Measurements from ENCODE around the gene MBNL3. TPM values are rescaled to one million over a fixed set of nuclear protein-coding genes. Genes with fewer than 3 reads are reported as not detected.

MBNL3 gene
- total and polyA plus RNA-seq, 2 donors, result 2.9 to 11.3 TPM

DNA sequence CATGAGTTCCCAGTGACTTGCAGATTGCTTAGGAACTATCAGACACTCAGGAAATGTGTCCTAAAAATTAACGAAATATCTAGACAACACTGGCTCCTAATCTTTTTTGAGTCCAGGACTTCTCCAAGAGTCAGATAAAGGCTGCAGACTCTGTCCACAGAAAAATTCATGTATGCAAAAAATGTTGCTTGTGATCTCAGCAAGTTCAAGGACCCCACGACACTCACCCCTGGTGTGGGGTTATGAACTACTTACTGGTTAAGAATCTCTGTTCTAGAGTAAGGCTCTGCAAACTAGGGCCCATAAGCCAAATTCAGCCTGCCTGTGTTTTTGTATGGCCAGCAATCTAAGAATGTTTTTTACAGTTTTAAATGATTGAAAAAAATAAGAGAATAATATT, 93.2 kb downstream of the MBNL3 start:
- H3K9me3 ChIP-seq (ENCODE audit: control insufficient read depth in 2 of 2, insufficient read depth in 1 of 2, low read length in 1 of 2), result no peaks in the 10 kb centered on the region
- DNase-seq (ENCODE audit: low read depth in 6 of 9, low spot score in 9 of 9), result no peak
- 99% methylated on average over 2 of the region's 2 CpGs for WGBS
- no peak overlapping the region for H3K27ac ChIP-seq (ENCODE audit: low read depth in 1 of 2, low read length in 1 of 2)
- no peaks in the 10 kb centered on the region for H3K27me3 ChIP-seq (ENCODE audit: control insufficient read depth in 2 of 2, insufficient read depth in 1 of 2, low read length in 1 of 2)
- no peak overlapping the region for H3K4me3 ChIP-seq (ENCODE audit: low read length in 2 of 2)
- H3K36me3 ChIP-seq (ENCODE audit: control insufficient read depth in 2 of 2, insufficient read depth in 2 of 2, low read length in 1 of 2), result peaks cover 0 to 12% of the 10 kb centered on the region in 2 donors
- H3K4me1 ChIP-seq (ENCODE audit: control insufficient read depth in 2 of 2, insufficient read depth in 2 of 2, low read length in 2 of 2), result no peaks in the 10 kb centered on the region

- H3K27ac ChIP-seq (ENCODE audit: low read depth in 1 of 2, low read length in 1 of 2), result no peak overlapping the region
- WGBS, result 96% methylated on average over 1 of the region's 1 CpG
- H3K36me3 ChIP-seq (ENCODE audit: control insufficient read depth in 2 of 2, insufficient read depth in 2 of 2, low read length in 1 of 2), result peaks cover 0 to 13% of the 10 kb centered on the region in 2 donors
- no peaks in the 10 kb centered on the region for H3K4me1 ChIP-seq (ENCODE audit: control insufficient read depth in 2 of 2, insufficient read depth in 2 of 2, low read length in 2 of 2)
- H3K9me3 ChIP-seq (ENCODE audit: control insufficient read depth in 2 of 2, insufficient read depth in 1 of 2, low read length in 1 of 2), result no peaks in the 10 kb centered on the region
- no peak overlapping the region for H3K4me3 ChIP-seq (ENCODE audit: low read length in 2 of 2)
- DNase-seq (ENCODE audit: low read depth in 6 of 9, low spot score in 9 of 9), result no peak
- H3K27me3 ChIP-seq (ENCODE audit: control insufficient read depth in 2 of 2, insufficient read depth in 1 of 2, low read length in 1 of 2), result no peaks in the 10 kb centered on the region
Measured at GRCh38 chrX:132395026-132395425, 93.8 kb downstream of the MBNL3 start.

DNA sequence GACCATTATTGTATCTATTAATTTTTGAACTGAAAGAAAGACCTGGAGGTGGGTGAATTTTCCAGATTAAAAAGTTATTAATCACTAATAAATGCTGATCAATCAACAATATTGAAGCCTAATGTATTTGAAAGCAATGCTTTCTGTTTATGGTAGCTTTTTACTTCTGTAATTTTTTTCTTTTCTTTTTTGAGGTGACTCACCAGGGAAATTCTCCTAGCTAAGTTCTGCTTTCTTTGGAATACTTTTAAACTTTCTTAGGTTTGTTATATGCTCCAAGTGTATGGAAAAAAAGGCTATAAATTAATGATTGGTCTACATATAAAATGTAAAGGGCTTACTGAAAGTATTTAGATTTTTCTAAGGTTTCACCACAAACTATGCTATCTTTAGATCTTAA, 94.2 kb downstream of the MBNL3 start:
- no peaks in the 10 kb centered on the region for H3K4me1 ChIP-seq (ENCODE audit: control insufficient read depth in 2 of 2, insufficient read depth in 2 of 2, low read length in 2 of 2)
- no peak for DNase-seq (ENCODE audit: low read depth in 6 of 9, low spot score in 9 of 9)
- no peaks in the 10 kb centered on the region for H3K9me3 ChIP-seq (ENCODE audit: control insufficient read depth in 2 of 2, insufficient read depth in 1 of 2, low read length in 1 of 2)
- H3K4me3 ChIP-seq (ENCODE audit: low read length in 2 of 2), result no peak overlapping the region
- H3K27ac ChIP-seq (ENCODE audit: low read depth in 1 of 2, low read length in 1 of 2), result no peak overlapping the region
- H3K36me3 ChIP-seq (ENCODE audit: control insufficient read depth in 2 of 2, insufficient read depth in 2 of 2, low read length in 1 of 2), result peaks cover 0 to 13% of the 10 kb centered on the region in 2 donors
- no peaks in the 10 kb centered on the region for H3K27me3 ChIP-seq (ENCODE audit: control insufficient read depth in 2 of 2, insufficient read depth in 1 of 2, low read length in 1 of 2)

GRCh38 chrX:132393992-132394391, 94.8 kb downstream of the MBNL3 start:
- 98% methylated on average over 4 of the region's 4 CpGs for WGBS

DNA sequence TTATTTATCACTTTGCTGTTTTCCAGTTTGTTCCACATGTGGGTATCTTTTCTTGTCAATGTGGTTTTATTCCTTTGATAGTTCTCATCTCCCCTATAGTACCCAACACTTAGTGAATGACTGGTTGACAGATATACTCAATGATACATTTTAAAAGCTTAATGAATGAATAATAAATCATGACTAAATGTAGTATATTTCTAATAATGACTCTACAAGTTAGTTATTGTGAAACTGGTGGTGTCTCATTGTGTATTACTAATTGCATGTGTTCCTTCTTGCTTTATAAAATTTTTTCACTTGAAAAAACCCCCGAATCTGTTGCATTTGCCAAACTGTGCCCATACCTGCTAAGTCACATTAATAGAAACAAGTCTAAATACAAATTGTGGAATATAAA, 95.4 kb downstream of the MBNL3 start:
- Histone ChIP-seq H3K27ac (ENCODE audit: low read depth in 1 of 2, low read length in 1 of 2) (no peak overlapping the region), H3K4me3 (ENCODE audit: low read length in 2 of 2) (no peak overlapping the region), H3K36me3 (ENCODE audit: control insufficient read depth in 2 of 2, insufficient read depth in 2 of 2, low read length in 1 of 2) (peaks cover 0 to 13% of the 10 kb centered on the region in 2 donors), H3K27me3 (ENCODE audit: control insufficient read depth in 2 of 2, insufficient read depth in 1 of 2, low read length in 1 of 2) (no peaks in the 10 kb centered on the region), H3K4me1 (ENCODE audit: control insufficient read depth in 2 of 2, insufficient read depth in 2 of 2, low read length in 2 of 2) (no peaks in the 10 kb centered on the region), H3K9me3 (ENCODE audit: control insufficient read depth in 2 of 2, insufficient read depth in 1 of 2, low read length in 1 of 2) (no peaks in the 10 kb centered on the region)
- 96% methylated on average over 1 of the region's 1 CpG for WGBS
- DNase-seq (ENCODE audit: low read depth in 6 of 9, low spot score in 9 of 9), result no peak

More at GRCh38 chrX:132393992-132394391, 94.8 kb downstream of the MBNL3 start:
- DNase-seq (ENCODE audit: low read depth in 6 of 9, low spot score in 9 of 9), result no peak
- Histone ChIP-seq H3K36me3 (ENCODE audit: control insufficient read depth in 2 of 2, insufficient read depth in 2 of 2, low read length in 1 of 2) (peaks cover 0 to 13% of the 10 kb centered on the region in 2 donors), H3K27ac (ENCODE audit: low read depth in 1 of 2, low read length in 1 of 2) (no peak overlapping the region), H3K4me3 (ENCODE audit: low read length in 2 of 2) (no peak overlapping the region), H3K27me3 (ENCODE audit: control insufficient read depth in 2 of 2, insufficient read depth in 1 of 2, low read length in 1 of 2) (no peaks in the 10 kb centered on the region), H3K9me3 (ENCODE audit: control insufficient read depth in 2 of 2, insufficient read depth in 1 of 2, low read length in 1 of 2) (no peaks in the 10 kb centered on the region), H3K4me1 (ENCODE audit: control insufficient read depth in 2 of 2, insufficient read depth in 2 of 2, low read length in 2 of 2) (no peaks in the 10 kb centered on the region)

DNA sequence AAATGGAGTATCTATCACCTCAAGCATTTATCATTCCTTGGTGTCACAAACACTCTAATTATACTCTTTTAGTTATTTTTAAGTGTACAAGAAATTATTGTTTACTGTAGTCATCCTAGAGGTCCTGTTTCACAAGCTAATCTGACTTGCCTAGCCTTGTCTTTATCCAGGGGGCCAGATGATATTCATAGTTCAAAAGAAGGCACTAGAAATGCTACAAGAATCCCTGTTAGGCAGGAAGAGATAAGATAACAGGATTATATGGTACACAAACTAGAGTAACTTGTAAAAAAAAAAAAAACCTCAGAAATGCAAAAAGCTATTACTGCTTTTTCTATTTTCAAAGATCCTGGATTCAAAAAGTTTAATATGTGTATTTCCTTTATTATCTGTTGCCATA, 95.8 kb downstream of the MBNL3 start:
- DNase-seq (ENCODE audit: low read depth in 6 of 9, low spot score in 9 of 9), result no peak
- Histone ChIP-seq H3K27ac (ENCODE audit: low read depth in 1 of 2, low read length in 1 of 2) (no peak overlapping the region), H3K27me3 (ENCODE audit: control insufficient read depth in 2 of 2, insufficient read depth in 1 of 2, low read length in 1 of 2) (no peaks in the 10 kb centered on the region), H3K4me3 (ENCODE audit: low read length in 2 of 2) (no peak overlapping the region), H3K4me1 (ENCODE audit: control insufficient read depth in 2 of 2, insufficient read depth in 2 of 2, low read length in 2 of 2) (no peaks in the 10 kb centered on the region), H3K9me3 (ENCODE audit: control insufficient read depth in 2 of 2, insufficient read depth in 1 of 2, low read length in 1 of 2) (no peaks in the 10 kb centered on the region), H3K36me3 (ENCODE audit: control insufficient read depth in 2 of 2, insufficient read depth in 2 of 2, low read length in 1 of 2) (peaks cover 0 to 13% of the 10 kb centered on the region in 2 donors)

GRCh38 chrX:132390792-132391191, 98.0 kb downstream of the MBNL3 start:
- Histone ChIP-seq H3K4me3 (ENCODE audit: low read length in 2 of 2) (no peak overlapping the region), H3K4me1 (ENCODE audit: control insufficient read depth in 2 of 2, insufficient read depth in 2 of 2, low read length in 2 of 2) (no peaks in the 10 kb centered on the region), H3K9me3 (ENCODE audit: control insufficient read depth in 2 of 2, insufficient read depth in 1 of 2, low read length in 1 of 2) (no peaks in the 10 kb centered on the region), H3K27ac (ENCODE audit: low read depth in 1 of 2, low read length in 1 of 2) (no peak overlapping the region), H3K27me3 (ENCODE audit: control insufficient read depth in 2 of 2, insufficient read depth in 1 of 2, low read length in 1 of 2) (no peaks in the 10 kb centered on the region), H3K36me3 (ENCODE audit: control insufficient read depth in 2 of 2, insufficient read depth in 2 of 2, low read length in 1 of 2) (peaks cover 3 to 13% of the 10 kb centered on the region in 2 donors)
- WGBS, result over 99% methylated on average over 9 of the region's 9 CpGs
- DNase-seq (ENCODE audit: low read depth in 6 of 9, low spot score in 9 of 9), result no peak

DNA sequence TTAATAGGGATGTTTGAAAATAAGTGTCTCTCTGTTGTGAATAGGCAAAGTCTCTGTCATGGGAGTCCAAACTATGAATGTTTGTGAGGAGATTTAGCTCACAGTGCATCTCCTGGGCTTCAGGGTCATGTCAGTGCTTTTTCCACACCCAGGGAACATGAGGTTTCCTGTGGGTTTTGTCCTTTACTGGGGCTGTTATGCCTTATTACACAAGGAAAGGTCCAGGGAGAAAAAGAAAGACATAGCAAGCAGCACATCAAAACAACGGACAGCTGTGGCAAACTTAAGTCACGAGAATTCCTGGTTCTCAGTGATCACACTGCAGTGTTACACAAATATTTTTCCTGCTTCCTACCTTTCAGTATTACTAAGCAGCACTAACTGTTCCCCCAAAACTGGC, 99.4 kb downstream of the MBNL3 start:
- H3K27me3 ChIP-seq (ENCODE audit: control insufficient read depth in 2 of 2, insufficient read depth in 1 of 2, low read length in 1 of 2), result no peaks in the 10 kb centered on the region
- H3K4me3 ChIP-seq (ENCODE audit: low read length in 2 of 2), result no peak overlapping the region
- WGBS, result 100% methylated on average over 2 of the region's 2 CpGs
- no peaks in the 10 kb centered on the region for H3K4me1 ChIP-seq (ENCODE audit: control insufficient read depth in 2 of 2, insufficient read depth in 2 of 2, low read length in 2 of 2)
- no peak overlapping the region for H3K27ac ChIP-seq (ENCODE audit: low read depth in 1 of 2, low read length in 1 of 2)
- no peaks in the 10 kb centered on the region for H3K9me3 ChIP-seq (ENCODE audit: control insufficient read depth in 2 of 2, insufficient read depth in 1 of 2, low read length in 1 of 2)
- DNase-seq (ENCODE audit: low read depth in 6 of 9, low spot score in 9 of 9), result no peak
- peaks cover 3 to 13% of the 10 kb centered on the region in 2 donors for H3K36me3 ChIP-seq (ENCODE audit: control insufficient read depth in 2 of 2, insufficient read depth in 2 of 2, low read length in 1 of 2)

GRCh38 chrX:132388371-132388770, 100.5 kb downstream of the MBNL3 start:
- H3K9me3 ChIP-seq (ENCODE audit: control insufficient read depth in 2 of 2, insufficient read depth in 1 of 2, low read length in 1 of 2), result no peaks in the 10 kb centered on the region
- no peaks in the 10 kb centered on the region for H3K4me1 ChIP-seq (ENCODE audit: control insufficient read depth in 2 of 2, insufficient read depth in 2 of 2, low read length in 2 of 2)
- H3K4me3 ChIP-seq (ENCODE audit: low read length in 2 of 2), result no peak overlapping the region
- 98% methylated on average over 3 of the region's 3 CpGs for WGBS
- H3K27ac ChIP-seq (ENCODE audit: low read depth in 1 of 2, low read length in 1 of 2), result no peak overlapping the region
- DNase-seq (ENCODE audit: low read depth in 6 of 9, low spot score in 9 of 9), result no peak
- H3K36me3 ChIP-seq (ENCODE audit: control insufficient read depth in 2 of 2, insufficient read depth in 2 of 2, low read length in 1 of 2), result peaks cover 3 to 10% of the 10 kb centered on the region in 2 donors
- no peaks in the 10 kb centered on the region for H3K27me3 ChIP-seq (ENCODE audit: control insufficient read depth in 2 of 2, insufficient read depth in 1 of 2, low read length in 1 of 2)

GRCh38 chrX:132384301-132384700, 104.5 kb downstream of the MBNL3 start:
- H3K4me3 ChIP-seq (ENCODE audit: low read length in 2 of 2), result no peak overlapping the region
- no peaks in the 10 kb centered on the region for H3K4me1 ChIP-seq (ENCODE audit: control insufficient read depth in 2 of 2, insufficient read depth in 2 of 2, low read length in 2 of 2)
- 96% methylated on average over 2 of the region's 2 CpGs for WGBS
- no peak overlapping the region for H3K27ac ChIP-seq (ENCODE audit: low read depth in 1 of 2, low read length in 1 of 2)
- H3K27me3 ChIP-seq (ENCODE audit: control insufficient read depth in 2 of 2, insufficient read depth in 1 of 2, low read length in 1 of 2), result no peaks in the 10 kb centered on the region
- H3K9me3 ChIP-seq (ENCODE audit: control insufficient read depth in 2 of 2, insufficient read depth in 1 of 2, low read length in 1 of 2), result no peaks in the 10 kb centered on the region
- no peak for DNase-seq (ENCODE audit: low read depth in 6 of 9, low spot score in 9 of 9)
- H3K36me3 ChIP-seq (ENCODE audit: control insufficient read depth in 2 of 2, insufficient read depth in 2 of 2, low read length in 1 of 2), result peaks cover 0 to 3% of the 10 kb centered on the region in 2 donors

All from thymus (tissue), 11 donors.